ENCODE results near the gene BCLAF1.

BCLAF1 gene

DNA sequence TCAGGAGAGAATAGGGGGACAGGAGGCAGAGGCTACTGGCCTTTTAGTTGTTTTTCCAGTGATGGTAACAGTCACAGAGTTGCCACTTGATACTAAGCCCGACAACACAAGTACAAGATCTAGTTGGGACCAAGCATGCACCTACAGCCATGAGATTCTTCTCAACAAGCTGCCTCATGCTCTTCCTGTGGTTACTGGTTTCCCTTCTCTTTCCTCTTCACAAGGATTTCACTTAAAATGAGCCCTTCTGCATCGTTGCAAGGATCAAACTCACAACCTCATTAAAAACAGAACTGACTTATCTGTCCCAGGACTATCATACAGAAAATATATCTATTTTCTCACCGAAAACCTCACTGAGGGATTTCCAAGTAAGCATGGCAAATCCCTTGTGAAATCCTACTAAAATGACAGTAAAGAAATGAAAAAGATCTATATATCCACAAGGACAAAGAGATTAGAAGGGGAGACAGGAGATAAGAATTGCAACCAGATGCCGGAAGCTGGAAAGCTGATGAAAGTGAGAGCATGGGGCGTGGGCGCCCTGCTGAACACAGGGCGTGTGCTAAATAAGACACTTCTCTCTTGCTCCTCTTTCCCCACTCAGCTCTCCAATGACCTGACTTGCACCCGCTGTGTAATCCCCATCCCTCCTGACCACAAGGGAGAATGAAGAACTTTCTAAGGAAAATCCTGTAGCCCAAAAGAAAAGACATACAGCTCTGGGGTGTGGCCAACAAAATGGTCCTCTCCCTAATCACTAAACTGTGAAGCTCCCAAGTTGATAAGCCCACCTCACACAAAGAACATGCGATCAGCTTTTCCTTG is 53.0 kb downstream of the BCLAF1 start:
- Histone ChIP-seq H3K79me2 (ENCODE audit: low read length) (no peaks in the 10 kb centered on the region), H3K4me1 (ENCODE audit: low read length) (no peaks in the 10 kb centered on the region), H3K9ac (ENCODE audit: low read length) (no peak overlapping the region), H3K9me2 (replicated peaks; ENCODE audit: insufficient read depth, low read length) (no peaks in the 10 kb centered on the region), H3K36me3 (replicated peaks; ENCODE audit: insufficient read depth, low read length) (no peaks in the 10 kb centered on the region), H3K4me3 (ENCODE audit: low read length) (no peak overlapping the region), H3K27ac (ENCODE audit: low read length) (no peak overlapping the region), H3K4me2 (ENCODE audit: low read depth, low read length) (no peak overlapping the region), H3K9me3 (replicated peaks; ENCODE audit: insufficient read depth, low read length) (no peaks in the 10 kb centered on the region), H3K27me3 (replicated peaks; ENCODE audit: insufficient read depth, low read length) (no peaks in the 10 kb centered on the region), H3F3A (ENCODE audit: insufficient read depth, low read length) (no peaks in the 10 kb centered on the region), H4K20me1 (ENCODE audit: insufficient read depth, low read length) (no peaks in the 10 kb centered on the region), H2AFZ (ENCODE audit: low read length) (no peak overlapping the region)
- no peak for DNase-seq
- TF ChIP-seq EZH2phosphoT487 (IDR thresholded peaks at IDR 0.05; ENCODE audit: low read length) = no peak
- TF ChIP-seq, protein P1, sequence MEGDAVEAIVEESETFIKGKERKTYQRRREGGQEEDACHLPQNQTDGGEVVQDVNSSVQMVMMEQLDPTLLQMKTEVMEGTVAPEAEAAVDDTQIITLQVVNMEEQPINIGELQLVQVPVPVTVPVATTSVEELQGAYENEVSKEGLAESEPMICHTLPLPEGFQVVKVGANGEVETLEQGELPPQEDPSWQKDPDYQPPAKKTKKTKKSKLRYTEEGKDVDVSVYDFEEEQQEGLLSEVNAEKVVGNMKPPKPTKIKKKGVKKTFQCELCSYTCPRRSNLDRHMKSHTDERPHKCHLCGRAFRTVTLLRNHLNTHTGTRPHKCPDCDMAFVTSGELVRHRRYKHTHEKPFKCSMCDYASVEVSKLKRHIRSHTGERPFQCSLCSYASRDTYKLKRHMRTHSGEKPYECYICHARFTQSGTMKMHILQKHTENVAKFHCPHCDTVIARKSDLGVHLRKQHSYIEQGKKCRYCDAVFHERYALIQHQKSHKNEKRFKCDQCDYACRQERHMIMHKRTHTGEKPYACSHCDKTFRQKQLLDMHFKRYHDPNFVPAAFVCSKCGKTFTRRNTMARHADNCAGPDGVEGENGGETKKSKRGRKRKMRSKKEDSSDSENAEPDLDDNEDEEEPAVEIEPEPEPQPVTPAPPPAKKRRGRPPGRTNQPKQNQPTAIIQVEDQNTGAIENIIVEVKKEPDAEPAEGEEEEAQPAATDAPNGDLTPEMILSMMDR (IDR thresholded peaks at IDR 0.05; ENCODE audit: low read length) = no peak
- TF ChIP-seq EZH2 (optimal IDR thresholded peaks at IDR 0.05; ENCODE audit: low read depth, low read length) = no peak

DNA sequence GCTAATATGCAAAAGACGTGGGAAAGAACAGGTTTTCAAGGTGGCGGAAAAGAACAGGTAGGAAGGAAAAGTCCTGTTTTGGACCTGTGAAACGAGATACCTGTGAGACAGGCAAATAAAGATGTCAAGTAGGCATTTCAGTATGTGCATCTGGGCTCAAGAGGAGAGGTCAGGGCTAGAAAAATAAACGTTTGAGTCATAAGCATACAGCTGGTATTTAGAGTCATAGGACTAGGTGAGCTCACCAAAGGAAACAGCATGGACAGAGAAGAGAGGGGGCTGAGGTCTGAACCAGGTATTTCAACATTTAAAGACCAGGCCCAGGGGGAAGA is 54.4 kb downstream of the BCLAF1 start:
- H3K9me3 ChIP-seq (replicated peaks; ENCODE audit: insufficient read depth, low read length) = no peaks in the 10 kb centered on the region
- H3K9me2 ChIP-seq (replicated peaks; ENCODE audit: insufficient read depth, low read length) = no peaks in the 10 kb centered on the region
- H3K27me3 ChIP-seq (replicated peaks; ENCODE audit: insufficient read depth, low read length) = no peaks in the 10 kb centered on the region
- no peaks in the 10 kb centered on the region for H3F3A ChIP-seq (ENCODE audit: insufficient read depth, low read length)
- H3K4me1 ChIP-seq (ENCODE audit: low read length) = no peaks in the 10 kb centered on the region
- no peak overlapping the region for H3K9ac ChIP-seq (ENCODE audit: low read length)
- no peaks in the 10 kb centered on the region for H3K36me3 ChIP-seq (replicated peaks; ENCODE audit: insufficient read depth, low read length)
- H3K4me3 ChIP-seq (ENCODE audit: low read length) = no peak overlapping the region
- H4K20me1 ChIP-seq (ENCODE audit: insufficient read depth, low read length) = no peaks in the 10 kb centered on the region
- DNase-seq = no peak
- TF ChIP-seq EZH2phosphoT487 (IDR thresholded peaks at IDR 0.05; ENCODE audit: low read length) (no peak), EZH2 (optimal IDR thresholded peaks at IDR 0.05; ENCODE audit: low read depth, low read length) (no peak)
- TF ChIP-seq, protein P1 (IDR thresholded peaks at IDR 0.05; ENCODE audit: low read length) = no peak
- H3K4me2 ChIP-seq (ENCODE audit: low read depth, low read length) = no peak overlapping the region
- no peak overlapping the region for H2AFZ ChIP-seq (ENCODE audit: low read length)
- H3K27ac ChIP-seq (ENCODE audit: low read length) = no peak overlapping the region
- H3K79me2 ChIP-seq (ENCODE audit: low read length) = no peaks in the 10 kb centered on the region

DNA sequence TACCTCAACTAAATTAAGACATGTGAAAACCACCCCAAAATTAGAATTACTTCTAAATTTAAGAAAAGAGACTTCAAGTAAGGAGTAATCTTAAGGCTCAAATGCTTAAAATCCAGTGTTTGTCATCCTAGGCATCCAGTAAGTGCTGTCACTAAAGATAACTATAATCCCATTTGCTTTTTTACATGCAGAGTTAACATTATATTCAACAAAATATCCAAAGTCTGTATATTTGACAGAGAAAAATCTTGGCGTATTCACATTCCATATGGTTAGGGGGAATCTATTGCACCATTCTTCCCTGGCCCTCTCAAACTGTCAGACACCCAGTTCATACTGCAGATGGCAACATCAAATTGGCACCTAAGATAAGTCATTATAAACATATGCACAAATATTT is 56.9 kb downstream of the BCLAF1 start:
- H3F3A ChIP-seq (ENCODE audit: insufficient read depth, low read length) = no peaks in the 10 kb centered on the region
- no peak for DNase-seq
- H3K4me3 ChIP-seq (ENCODE audit: low read length) = no peak overlapping the region
- no peaks in the 10 kb centered on the region for H3K9me3 ChIP-seq (replicated peaks; ENCODE audit: insufficient read depth, low read length)
- no peaks in the 10 kb centered on the region for H3K4me1 ChIP-seq (ENCODE audit: low read length)
- H3K27me3 ChIP-seq (replicated peaks; ENCODE audit: insufficient read depth, low read length) = no peaks in the 10 kb centered on the region
- H3K79me2 ChIP-seq (ENCODE audit: low read length) = no peaks in the 10 kb centered on the region
- H4K20me1 ChIP-seq (ENCODE audit: insufficient read depth, low read length) = no peaks in the 10 kb centered on the region
- H3K9me2 ChIP-seq (replicated peaks; ENCODE audit: insufficient read depth, low read length) = no peaks in the 10 kb centered on the region
- no peak overlapping the region for H3K9ac ChIP-seq (ENCODE audit: low read length)
- H2AFZ ChIP-seq (ENCODE audit: low read length) = no peak overlapping the region
- no peak overlapping the region for H3K27ac ChIP-seq (ENCODE audit: low read length)
- H3K4me2 ChIP-seq (ENCODE audit: low read depth, low read length) = no peak overlapping the region
- no peaks in the 10 kb centered on the region for H3K36me3 ChIP-seq (replicated peaks; ENCODE audit: insufficient read depth, low read length)
- TF ChIP-seq EZH2phosphoT487 (IDR thresholded peaks at IDR 0.05; ENCODE audit: low read length) (no peak), EZH2 (optimal IDR thresholded peaks at IDR 0.05; ENCODE audit: low read depth, low read length) (no peak)
- TF ChIP-seq, protein P1 (IDR thresholded peaks at IDR 0.05; ENCODE audit: low read length) = no peak

All from MM.1S (cell line).